NCI-H446 (cell line): ENCODE results near the gene TP63.
"Not testable (repeated sequence)": the region's sequence is repeated elsewhere in the genome, so short reads cannot be mapped to it uniquely, and the experiment has no call there.

Experiments used
- DNase-seq, 2 experiments: peaks; one replicate each; lab custom pipeline; 2025; lab: John Stamatoyannopoulos, UW

TP63 gene

DNA sequence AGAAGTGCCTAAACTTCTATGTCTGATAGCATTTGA is at the start of gene TP63:
Gene TP63 (plus strand): TSS at position 17 of the 36 bp plus-strand sequence. CDS start 127 bp downstream, outside the sequence.
- DNase-seq, result no peak

DNA sequence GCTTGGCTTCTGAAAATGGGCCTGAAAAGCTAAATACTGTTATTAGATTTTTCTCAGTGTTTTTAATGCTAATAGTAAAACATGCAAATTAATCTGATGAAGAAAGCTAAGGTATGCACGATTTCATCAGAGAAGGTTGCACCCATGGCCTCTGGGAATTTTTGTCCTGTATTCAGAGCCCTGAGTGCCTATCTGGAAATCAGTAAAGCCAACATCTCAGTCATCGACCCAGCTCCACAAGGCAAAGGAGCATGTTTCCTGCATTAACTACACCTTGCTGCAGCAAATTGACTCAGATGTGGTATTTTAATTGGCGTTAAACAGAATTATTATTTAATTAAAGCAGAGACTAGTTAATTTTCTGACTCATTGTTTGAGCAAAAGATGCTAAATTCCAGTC is 49.0 kb upstream of the TP63 start:
- DNase-seq, result no peak

DNA sequence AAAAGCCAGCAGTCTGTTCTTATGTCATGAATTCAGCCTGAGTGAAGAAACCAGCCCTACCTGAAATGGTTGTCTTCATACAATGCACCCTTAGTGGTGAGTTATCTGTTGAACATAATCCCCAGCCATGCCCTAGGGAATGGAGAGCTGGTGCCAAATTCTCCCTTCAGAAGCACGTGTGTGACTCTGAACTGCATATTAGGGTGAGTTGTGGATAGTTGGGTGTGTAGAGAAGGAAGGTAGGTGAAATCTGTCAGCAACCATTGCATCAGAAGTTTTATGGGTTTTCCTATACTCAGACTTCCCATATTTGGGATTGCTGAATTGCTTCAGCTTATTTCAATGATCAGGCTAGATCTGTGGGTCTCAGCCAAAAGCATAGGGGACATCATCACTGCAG is 46.5 kb upstream of the TP63 start:
- no peak for DNase-seq

DNA sequence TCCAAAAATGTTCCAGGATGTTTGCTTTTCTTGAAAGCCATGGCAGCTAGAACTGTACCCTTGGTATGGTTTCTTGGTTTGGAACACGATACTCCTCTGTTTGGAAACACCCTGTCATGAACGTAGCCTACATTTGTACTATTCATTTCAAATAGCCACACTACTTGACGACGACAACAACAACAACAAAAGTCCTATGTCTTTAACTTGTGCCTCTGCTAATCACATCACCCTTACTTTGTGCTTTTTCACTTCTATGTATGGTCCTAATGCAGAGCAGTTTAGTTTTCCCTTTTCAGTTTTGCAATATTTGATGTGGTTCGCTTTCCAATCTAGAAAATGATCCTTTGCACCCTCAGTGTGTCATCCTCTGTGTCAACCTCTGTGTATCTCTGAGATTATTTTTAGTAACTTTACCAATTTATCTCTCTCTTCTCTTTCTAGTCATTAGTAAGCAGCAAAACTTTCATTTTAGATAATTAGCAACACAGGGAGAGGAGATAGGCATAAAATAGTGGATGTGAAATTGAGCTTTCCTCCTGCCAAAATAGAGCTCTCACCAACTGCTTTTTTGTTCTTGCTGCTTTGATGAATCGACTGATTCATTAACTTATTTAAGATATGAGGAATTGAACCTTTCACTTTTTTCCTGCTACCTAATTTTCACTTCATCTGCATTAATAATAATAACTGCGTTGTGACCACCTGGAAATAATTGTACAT is 44.1 kb upstream of the TP63 start:
- no peak for DNase-seq

DNA sequence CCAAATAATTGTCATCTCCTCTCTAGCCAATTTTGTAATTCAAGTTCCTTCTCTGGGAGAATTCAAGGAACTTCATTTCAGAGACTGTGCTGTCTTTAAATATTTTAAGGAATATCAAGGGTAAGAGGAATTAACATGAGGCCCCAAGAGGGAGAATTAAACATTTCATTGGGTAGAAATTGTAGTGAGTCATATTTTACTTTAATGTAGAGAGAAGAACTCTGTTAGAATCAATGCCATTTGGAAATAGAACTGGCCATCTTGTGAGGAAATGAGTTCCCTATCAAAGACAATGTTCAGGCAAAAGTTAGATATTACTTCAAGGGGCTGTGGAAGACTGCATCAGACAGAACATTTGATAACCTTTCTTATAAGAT is 43.5 kb upstream of the TP63 start:
- DNase-seq, result no peak

DNA sequence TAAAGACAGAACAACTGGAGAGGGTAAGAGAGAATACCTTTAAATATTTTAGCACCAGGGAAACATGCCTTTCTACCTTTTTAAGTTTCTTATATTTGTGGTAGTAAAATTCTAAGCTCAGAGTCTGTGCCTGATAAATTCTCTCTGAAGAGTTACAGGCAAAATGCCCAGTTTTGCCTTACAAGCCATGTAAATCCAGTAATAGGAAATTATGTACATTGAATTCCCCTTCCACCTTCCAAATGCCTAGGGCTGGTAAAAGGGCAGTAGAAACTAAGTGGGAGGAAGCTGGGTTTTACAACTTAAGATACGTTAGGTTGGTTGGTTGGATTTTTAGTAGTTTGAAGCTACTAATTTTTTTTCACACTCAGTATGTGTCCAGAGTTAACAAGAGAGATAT is 43.1 kb upstream of the TP63 start:
- no peak for DNase-seq

DNA sequence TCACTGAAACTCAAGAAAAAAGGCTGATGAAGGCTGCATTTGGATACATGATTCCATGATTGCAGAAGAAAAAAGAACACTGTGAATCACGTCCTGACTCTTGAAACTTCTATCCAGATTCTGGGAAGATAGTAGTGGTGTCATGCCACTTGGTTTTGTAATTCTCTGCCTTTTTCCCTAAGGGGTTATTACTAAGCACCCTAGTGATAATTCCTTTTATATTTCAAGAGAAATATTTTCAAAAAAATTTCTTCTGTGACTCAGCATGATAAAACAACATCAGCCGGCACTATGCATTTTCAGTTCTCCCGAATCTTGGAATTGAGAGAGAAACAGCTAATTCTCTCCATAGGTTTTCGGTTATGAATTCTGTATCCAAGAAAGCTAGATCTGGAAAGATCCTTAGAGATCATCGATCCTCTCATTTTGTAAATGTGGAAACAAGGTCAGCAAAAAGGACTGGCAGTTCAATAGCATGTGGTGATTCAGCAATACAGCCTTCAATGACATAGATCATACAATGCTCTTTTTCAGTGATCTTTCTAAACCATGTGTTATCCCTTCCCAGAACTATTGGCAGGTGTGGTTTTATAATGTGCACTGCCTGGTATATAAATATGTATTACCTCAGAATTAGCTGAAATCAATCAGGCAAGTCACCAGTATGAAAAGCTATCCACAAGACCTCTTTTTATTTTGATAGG is 42.6 kb upstream of the TP63 start:
- no peak for DNase-seq

DNA sequence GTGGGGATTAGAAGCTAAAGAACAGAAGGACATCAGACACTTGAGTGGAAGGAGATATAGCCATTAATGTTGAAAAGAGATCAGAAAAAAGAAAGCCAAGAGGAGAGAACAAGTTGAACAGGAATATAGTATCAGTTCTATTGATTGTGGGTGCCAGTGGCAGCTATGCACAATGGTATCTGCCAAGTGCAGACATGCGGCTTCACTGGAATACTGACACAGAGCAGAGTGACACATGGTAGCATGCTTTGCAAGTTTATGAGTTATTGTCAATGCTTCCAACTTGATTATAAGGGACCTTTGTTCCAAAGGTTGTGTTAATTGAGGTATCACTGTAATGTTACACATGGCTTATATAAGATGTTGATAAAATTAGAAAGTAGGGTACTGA is 42.0 kb upstream of the TP63 start:
- no peak for DNase-seq

DNA sequence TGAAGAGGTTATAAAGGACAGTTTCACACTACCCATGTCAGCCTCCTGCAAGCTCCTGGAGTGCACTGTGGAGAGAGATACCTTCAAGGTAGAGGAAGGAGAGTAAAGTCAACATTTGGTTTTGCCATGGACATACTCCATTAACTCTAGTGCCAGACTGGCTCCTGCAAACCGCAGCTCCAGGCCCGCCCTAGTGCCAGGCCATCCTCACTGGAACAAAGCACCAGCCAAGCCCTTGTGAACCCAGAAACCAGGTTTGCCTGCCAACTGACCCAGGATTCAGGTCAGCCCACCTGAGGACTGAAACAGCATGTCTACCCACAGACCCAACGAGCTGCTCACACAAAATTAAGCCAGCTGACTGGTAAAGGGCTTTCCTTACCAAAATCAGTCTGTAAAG is 41.0 kb upstream of the TP63 start:
- DNase-seq, result no peak

DNA sequence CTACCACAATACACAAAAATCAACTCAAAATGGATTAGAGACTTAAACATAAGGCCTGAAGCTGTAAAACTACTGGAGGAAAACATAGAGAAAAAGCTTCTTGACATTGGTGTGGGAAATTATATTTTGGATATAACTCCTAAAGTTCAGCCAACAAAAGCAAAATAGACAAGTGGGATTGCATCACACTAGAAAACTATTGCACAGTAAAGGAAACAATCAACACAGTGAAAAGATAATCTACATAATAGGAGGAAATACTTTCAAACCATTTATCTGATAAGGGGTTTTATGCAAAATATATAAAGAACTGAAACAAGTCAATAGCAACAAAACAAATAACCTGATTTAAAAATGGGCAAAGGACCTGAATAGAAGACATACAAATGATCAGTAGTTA is 37.6 kb upstream of the TP63 start:
- no peak for DNase-seq

DNA sequence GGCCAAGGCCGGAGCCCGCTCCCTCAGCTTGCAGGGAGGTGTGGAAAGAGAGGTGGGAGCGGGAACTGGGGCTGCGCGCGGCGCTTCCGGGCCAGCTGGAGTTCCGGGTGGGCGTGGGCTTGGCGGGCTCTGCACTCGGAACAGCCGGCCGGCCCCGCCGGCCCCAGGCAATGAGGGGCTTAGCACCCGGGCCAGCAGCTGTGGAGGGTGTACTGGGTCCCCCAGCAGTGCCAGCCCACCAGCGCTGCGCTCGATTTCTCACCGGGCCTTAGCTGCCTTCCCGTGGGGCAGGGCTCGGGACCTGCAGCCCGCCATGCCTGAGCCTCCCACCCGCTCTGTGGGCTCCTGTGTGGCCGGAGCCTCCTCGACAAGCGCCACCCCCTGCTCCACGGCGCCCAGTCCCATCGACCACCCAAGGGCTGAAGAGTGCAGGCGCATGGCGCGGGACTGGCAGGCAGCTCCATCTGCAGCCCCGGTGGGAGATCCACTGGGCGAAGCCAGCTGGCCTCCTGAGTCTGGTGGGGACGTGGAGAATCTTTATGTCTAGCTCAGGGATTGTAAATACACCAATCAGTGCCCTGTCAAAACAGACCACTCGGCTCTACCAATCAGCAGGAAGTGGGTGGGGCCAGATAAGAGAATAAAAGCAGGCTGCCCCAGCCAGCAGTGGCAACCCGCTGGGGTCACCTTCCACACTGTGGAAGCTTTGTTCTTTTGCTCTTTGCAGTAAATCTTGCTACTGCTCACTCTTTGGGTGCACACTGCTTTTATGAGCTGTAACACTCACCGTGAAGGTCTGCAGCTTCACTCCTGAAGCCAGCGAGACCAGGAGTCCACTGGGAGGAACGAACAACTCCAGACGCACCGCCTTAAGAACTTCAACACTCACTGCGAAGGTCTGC is 34.9 kb upstream of the TP63 start:
- not testable (repeated sequence) for DNase-seq

DNA sequence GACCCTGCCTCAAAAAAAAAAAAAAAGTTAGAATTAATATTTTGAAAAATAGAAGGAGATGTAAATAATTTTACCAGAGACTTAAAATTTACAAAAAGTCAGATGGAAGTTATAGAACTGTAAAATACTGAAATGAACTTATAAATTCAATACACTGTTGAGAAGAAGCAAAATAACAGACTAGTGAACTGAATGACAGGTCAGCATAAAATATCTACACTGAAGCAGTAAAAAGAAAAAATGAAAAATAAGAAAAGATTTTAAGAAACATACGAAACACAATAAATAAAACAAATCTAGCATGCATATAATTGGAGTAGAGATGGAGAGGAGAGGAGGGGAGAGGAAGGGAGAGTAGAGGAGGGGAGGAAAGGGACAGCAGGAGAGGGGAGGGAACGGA is 33.3 kb upstream of the TP63 start:
- no peak for DNase-seq

DNA sequence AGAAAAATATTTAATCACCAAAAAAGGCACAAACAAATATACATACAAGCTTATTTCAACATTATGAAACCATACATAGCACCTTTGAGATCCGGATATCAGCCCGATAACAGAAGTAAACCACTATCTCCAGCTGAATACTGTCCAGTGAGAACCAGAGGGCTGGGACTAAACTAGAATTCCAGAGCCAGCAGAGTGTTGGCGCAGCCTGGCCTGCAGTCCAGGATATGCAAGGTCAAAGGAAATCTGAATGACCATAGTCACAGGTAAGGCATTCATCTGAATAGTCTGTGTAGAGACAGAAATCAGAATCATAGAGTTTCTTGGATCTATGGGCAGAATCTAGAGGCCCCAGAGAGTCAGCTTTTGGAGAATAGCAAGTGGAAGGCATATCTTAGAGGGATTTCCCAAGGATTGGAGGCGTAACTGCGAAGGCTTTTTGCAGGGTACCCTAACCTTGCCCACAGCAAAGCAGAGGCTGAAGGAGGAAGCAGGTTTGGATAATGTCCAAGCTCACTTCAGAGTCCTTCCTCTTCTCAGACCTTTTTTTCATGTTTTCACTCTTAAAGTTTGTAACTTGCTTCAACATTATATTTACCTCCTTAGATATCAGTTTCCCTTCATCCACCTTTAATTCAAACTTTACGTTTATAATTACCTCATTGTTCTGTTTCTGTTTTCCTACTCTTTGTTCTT is 32.5 kb upstream of the TP63 start:
- DNase-seq, result no peak

DNA sequence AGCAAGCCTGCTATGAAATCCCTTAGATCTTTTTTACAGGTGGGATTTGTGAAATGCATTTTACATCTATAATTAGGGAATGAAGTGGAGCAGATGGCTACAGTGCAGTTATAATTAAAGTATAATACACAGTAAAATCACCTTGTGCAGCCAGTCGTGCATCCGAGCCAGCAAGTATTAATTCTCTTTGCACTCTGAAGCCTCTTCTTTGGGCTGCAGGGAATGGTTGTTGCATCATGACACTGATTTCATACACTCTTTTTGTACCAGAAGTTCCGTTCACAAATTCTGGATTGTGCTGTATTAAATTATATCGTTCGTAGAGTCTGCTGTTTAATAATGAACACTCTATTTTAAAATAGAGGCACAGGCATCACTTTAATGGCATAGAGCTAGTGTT is 28.7 kb upstream of the TP63 start:
- DNase-seq, result no peak

DNA sequence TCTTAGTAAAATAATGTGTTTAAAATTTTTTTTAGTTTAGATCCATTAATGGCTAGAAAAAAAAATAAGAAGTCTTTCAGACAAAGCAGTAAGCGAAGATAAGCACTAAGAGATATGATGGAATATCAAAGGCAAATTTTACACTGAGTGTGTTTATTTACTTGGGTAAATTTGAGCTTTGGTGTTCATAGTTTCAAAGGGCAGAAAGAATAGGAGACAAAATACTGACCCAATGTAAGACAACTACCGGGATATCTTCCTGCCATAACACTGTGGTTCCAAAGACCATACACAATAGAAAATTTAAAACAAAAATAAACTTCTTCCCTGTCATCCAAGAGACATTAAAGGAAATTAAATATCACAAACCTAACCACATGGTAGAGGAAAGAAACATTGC is 25.5 kb upstream of the TP63 start:
- no peak for DNase-seq

DNA sequence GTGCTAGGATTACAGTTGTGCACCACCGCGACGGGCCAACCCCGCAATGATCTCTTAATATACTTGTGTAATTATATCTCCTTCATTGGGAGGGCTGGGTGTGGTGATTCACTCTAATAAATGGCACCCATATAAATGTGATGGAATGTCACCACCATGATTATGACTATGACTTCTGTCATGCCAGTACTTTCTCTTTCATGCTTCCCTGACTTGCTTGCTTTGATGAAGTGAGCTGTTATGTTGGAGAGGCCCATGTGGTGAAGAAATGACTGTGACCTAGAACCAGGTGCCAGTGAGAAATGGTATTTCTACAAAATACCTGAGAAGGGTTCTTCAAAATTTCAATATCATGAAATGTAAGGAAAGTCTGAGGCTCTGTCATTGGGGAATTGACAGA is 24.4 kb upstream of the TP63 start:
- no peak for DNase-seq

DNA sequence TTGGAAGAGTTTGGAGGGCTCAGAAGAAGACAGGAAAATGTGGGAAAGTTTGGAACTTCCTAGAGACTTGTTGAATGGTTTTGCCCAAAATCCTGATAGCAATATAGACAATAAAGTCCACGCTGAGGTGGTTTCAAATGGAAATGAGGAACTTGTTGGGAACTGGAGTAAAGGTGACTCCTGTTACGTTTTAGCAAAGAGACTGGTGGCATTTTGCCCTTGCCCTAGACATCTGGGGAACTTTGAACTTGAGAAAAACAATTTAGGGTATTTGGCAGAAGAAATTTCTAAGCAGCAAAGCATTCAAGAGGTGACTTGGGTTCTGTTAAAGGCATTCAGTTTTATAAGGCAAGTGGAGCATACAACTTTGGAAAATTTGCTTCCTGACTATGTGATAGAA is 18.5 kb upstream of the TP63 start:
- not testable (repeated sequence) for DNase-seq

DNA sequence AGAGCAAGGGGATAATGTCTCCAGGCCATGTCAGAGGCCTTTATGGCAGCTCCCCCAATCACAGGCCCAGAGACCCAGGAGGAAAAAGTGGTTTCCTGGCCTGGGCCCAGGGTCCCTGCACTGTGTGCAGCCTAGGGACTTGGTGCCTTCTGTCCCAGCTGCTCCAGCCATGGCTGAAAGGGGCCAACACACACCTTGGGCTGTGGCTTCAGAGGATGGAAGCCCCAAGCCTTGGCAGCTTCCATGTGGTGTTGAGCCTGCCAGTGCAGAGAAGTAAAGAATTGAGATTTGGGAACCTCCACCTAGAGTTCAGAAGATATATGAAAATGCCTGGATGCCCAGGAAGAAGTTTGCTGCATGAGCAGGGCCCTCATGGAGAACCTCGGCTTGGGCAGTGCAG is 18.1 kb upstream of the TP63 start:
- no peak for DNase-seq

DNA sequence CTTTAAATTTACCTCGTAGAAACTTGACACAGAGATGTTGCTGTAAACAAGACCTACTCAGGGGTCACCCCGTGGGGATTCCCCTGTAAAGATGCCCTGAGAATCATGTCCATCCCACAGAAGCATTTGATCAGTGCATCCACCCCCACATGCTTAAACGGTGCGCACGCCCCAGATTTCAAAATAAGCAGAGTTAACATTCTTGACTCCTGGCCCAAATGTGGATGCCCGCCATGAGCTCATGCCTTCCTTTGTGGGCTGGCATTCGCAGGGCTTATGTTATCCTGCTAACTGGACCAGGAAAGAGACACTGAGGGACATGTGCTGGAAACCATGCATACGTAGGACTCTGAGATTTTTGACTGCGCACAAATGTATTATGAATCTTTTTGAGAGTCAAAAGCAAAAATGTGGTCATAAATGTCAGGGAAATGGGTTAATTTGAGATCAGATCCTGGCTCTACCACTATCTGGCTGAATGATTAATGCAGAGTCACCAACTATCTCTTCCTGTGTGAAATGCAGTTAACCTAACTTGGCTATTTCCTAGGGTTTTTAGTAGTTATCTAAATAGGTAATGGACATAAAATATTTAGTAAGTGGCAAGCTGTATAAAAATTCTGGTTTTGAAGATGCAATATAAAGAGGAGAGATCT is 9.1 kb upstream of the TP63 start:
- no peak for DNase-seq

DNA sequence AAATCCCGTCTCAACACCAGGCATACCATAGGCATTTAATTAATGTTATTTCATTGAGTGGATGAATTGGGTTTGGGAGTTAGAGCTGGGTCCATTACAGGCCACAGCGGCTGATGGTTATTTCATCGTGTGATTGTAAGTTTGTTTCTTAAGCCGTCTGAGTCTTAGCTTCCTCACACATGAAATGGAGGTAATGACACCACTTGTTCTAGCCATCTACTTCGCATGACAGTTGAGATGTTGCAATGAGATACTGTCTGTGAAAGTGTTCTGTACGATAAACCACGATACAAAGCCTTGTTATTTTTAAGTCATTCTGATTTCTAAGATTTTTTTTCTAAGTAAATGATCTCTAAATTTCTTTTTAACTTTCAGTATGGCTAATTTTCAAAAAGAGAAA is 8.6 kb upstream of the TP63 start:
- no peak for DNase-seq

DNA sequence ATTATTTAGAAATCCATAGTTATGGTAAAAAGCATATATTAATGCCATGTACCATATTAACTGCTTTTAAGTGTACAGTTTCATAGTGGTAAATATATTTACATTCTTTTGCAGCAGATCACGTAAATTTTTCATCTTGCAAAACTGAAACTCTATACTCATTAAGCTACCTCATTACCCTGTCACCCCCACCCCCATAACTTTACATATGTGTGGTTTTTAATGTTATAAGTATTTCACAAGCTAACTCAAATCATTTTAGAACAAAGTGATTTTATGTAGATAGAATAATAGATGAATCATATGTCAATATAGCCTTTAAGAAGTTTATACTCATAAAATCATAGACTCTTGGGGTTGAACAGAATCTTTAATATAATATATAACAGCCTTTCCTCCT is 7.1 kb upstream of the TP63 start:
- no peak for DNase-seq

DNA sequence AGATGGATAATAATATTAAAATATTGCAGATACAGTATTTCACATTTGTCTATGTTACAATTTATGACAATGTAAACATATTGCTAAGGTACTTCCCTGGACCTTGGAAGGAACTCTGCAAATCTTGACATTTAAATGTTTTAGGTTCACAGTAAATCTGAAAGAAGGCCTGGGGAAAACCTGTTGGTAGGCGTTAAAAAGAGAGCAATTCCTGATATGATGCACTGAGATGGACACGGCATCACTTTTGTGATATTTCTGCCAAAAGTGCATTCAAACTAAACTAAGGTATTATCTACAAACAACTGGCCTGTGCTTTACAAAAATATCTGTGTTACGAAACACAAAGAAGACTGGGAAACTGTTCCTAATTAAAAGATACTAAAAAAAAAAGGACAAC is 6.1 kb upstream of the TP63 start:
- DNase-seq, result no peak

DNA sequence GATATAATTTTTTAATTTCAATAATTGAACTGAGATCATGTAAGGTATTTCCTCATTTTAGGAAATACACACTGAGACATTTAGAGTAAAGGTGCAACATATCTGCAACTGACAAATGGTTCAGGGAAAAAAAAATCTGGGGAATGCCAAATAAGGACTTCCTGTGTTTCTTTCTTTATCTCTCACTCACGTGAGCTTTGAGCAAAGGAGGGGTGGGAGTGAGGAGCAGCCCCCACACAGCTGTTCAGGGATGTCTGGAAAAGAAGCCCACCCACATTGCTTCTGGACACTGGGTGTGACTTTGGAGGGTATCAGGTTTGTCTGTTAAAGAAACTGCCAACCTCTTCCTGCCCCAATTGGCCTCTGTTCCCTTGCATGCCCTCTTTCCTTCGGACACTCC is 5.6 kb upstream of the TP63 start:
- DNase-seq, result no peak
